Tibial nerve (tissue), 4 donors: ENCODE measurements around the gene CD6. TPM values are rescaled to one million over a fixed set of nuclear protein-coding genes. Genes with fewer than 3 reads are reported as not detected.

ENCODE experiments used
- DNase-seq, 2 donors: peaks; one replicate each; pipeline ENCODE4 v3.0.0-alpha.2; 2019; ENCODE audit warnings: low spot score in 2 of 2
- H3K27ac ChIP-seq, 4 donors: fragments of 200-600 bp; sonication (generic) in 3 of 4; one replicate each; pipeline ENCODE4 v1.5.1; 2017 to 2019; ENCODE audit warnings: mild to moderate bottlenecking in 1 of 4
- H3K27me3 ChIP-seq, 2 donors: fragments of 200-600 bp; sonication (generic) in 1 of 2; one replicate each; pipeline versions ENCODE4 v1.5.1 to v1.6.0; 2017 to 2019
- H3K36me3 ChIP-seq, 3 donors: fragments of 200-600 bp; sonication (generic); one replicate each; pipeline ENCODE4 v1.5.1; 2018 to 2019
- H3K4me1 ChIP-seq, 4 donors: fragments of 200-600 bp; sonication (generic) in 3 of 4; one replicate each; pipeline ENCODE4 v1.5.1; 2017 to 2019
- H3K4me3 ChIP-seq, 4 donors: fragments of 200-600 bp; sonication (generic) in 3 of 4; one replicate each; pipeline ENCODE4 v1.5.1; 2017 to 2019; ENCODE audit warnings: mild to moderate bottlenecking in 1 of 4, moderate library complexity in 1 of 4
- H3K9me3 ChIP-seq, 4 donors: fragments of 200-600 bp; sonication (generic) in 3 of 4; one replicate each; pipeline ENCODE4 v1.5.1; 2017 to 2019
- EP300 ChIP-seq, 2 donors: sonication (generic); formaldehyde crosslinking; IDR thresholded peaks; one replicate each; pipeline ENCODE4 v1.6.1; 2017; ENCODE audit warnings: antibody characterized with exemption in 2 of 2, mild to moderate bottlenecking in 1 of 2
- POLR2A ChIP-seq, 2 donors: fragments of 450-650 bp; IDR thresholded peaks; one replicate each; pipeline ENCODE4 v1.6.1; 2017; ENCODE audit warnings: antibody characterized with exemption in 2 of 2, mild to moderate bottlenecking in 2 of 2, moderate library complexity in 2 of 2
- WGBS, 2 donors: methylation state at CpG; one replicate each; pipeline ENCODE4 v1.1.5; 2018; 5-methylcytosine and 5-hydroxymethylcytosine counted together
- small RNA-seq: library from RNA; depleted of rRNA; stranded (forward); fragments of <200 nt; gene quantifications from one replicate; pipeline ENCODE3, GENCODE V24; 2016
- total RNA-seq, 4 donors: library from RNA; depleted of rRNA; stranded (reverse); fragments of >200 nt; gene quantifications; one replicate each; pipeline ENCODE4 v1.1.0, GENCODE V29; 2016
- TF ChIP-seq, protein P1 (sequence below), 5 experiments: fragments of 200-600 bp in 3 of 5; fragments of 450-650 bp in 2 of 5; sonication (generic) in 3 of 5; IDR thresholded peaks; one replicate each; pipeline ENCODE4 v1.5.1; 2016 to 2019; ENCODE audit warnings: antibody characterized with exemption in 5 of 5, mild to moderate bottlenecking in 3 of 5, moderate library complexity in 2 of 5

The CD6 gene
- total RNA-seq, 4 donors from 2014 or later, result 0.59 to 3.6 (median 2.7) TPM; not detected in 1

DNA sequence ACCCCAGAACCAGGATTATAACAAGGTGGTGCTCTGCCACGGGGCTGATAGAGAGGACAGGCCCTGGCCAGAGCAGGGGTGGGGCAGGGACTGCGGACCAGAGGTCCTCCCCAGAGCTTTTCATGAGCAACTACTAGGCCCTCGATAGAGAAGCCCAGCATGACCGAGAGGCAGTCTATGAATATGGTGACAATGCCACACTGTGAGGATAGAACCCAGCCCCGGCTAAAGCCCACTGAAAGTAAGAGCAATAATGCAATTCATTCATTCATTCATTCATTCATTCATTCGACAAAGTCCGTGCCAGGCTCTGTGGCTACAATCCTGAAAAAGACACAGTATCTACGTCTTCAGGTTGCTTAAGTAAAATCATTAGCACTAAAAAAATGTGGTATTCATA, 95.2 kb downstream of the CD6 start:
- no peak for DNase-seq
- no peak for TF ChIP-seq POLR2A (IDR thresholded peaks at IDR 0.05)
- TF ChIP-seq, protein P1, sequence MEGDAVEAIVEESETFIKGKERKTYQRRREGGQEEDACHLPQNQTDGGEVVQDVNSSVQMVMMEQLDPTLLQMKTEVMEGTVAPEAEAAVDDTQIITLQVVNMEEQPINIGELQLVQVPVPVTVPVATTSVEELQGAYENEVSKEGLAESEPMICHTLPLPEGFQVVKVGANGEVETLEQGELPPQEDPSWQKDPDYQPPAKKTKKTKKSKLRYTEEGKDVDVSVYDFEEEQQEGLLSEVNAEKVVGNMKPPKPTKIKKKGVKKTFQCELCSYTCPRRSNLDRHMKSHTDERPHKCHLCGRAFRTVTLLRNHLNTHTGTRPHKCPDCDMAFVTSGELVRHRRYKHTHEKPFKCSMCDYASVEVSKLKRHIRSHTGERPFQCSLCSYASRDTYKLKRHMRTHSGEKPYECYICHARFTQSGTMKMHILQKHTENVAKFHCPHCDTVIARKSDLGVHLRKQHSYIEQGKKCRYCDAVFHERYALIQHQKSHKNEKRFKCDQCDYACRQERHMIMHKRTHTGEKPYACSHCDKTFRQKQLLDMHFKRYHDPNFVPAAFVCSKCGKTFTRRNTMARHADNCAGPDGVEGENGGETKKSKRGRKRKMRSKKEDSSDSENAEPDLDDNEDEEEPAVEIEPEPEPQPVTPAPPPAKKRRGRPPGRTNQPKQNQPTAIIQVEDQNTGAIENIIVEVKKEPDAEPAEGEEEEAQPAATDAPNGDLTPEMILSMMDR (IDR thresholded peaks at IDR 0.05), result no peak
- TF ChIP-seq EP300 (IDR thresholded peaks at IDR 0.05), result no peak
- Histone ChIP-seq H3K4me1 (peaks cover 0 to 9% (median 4%) of the 10 kb centered on the region in 4 donors), H3K9me3 (no peaks in the 10 kb centered on the region), H3K4me3 (no peak overlapping the region), H3K27ac (no peak overlapping the region), H3K27me3 (no peaks in the 10 kb centered on the region), H3K36me3 (no peaks in the 10 kb centered on the region)
- WGBS, 2 donors, result 92 to 94% methylated on average over 8 of the region's 8 CpGs

DNA sequence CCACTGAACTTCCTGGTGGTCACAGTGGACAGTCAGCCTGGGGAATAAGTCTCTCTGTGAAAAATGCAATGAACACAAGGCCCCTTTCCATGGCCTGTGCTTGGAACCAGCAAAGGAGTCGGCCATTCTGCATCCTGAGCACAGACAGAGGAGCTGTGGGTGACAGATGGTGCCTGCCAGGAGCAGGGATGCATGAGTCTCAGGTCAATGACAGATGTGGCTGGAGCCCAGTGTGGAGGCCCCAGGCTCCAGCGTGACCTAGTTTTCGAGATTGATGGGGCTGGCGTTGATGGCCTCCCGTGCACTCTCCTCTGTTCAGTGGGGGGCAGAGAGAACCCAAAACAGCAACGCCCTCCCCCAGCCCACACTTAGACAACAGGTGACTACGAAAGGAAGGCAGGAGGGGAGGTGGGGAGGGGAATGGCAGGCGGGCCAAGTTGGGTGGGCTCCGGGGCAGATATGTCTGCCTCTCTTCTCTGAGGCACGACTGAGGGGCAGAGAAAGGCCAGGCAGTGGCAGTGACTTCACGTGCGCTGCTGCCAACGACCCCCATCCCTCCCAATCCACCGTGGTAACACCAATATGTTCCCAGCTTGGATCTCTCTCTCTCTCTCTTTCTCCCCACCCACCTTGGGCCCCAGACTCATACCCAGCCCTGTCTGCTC, 96.4 kb downstream of the CD6 start:
- 79 to 84% methylated on average over 14 of the region's 14 CpGs for WGBS, 2 donors
- H3K36me3 ChIP-seq, result no peaks in the 10 kb centered on the region
- H3K4me1 ChIP-seq, result peaks cover 0 to 10% (median 5%) of the 10 kb centered on the region in 4 donors
- TF ChIP-seq POLR2A (IDR thresholded peaks at IDR 0.05) (no peak), EP300 (IDR thresholded peaks at IDR 0.05) (no peak)
- TF ChIP-seq, protein P1 (IDR thresholded peaks at IDR 0.05), result no peak
- no peaks in the 10 kb centered on the region for H3K9me3 ChIP-seq
- no peak overlapping the region for H3K4me3 ChIP-seq
- H3K27me3 ChIP-seq, result no peaks in the 10 kb centered on the region
- no peak overlapping the region for H3K27ac ChIP-seq
- DNase-seq, result no peak

DNA sequence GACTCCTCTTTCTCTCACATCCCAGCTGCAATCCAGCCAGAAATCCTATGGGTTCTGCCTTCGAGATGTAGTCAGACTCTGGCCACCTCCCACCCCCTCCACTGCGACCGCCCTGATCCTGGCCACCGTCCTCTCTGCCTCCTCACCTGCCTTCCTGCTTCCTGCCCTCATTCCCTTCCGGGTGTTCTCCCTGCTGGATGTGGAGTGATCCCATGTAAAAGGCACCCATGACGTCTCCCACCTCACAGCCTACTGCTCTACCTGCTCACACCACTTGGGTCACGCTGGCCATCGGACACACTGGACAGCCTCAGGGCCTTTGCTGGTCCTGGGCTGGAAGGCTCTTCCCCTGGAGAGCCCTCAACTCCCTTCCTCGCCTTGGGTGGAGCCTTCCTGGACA, 97.1 kb downstream of the CD6 start:
- TF ChIP-seq, protein P1 (IDR thresholded peaks at IDR 0.05), result no peak
- TF ChIP-seq POLR2A (IDR thresholded peaks at IDR 0.05), result no peak
- TF ChIP-seq EP300 (IDR thresholded peaks at IDR 0.05), result no peak
- H3K4me3 ChIP-seq, result no peak overlapping the region

GRCh38 chr11:61069427-61069826, 97.9 kb downstream of the CD6 start:
- peaks cover 0 to 10% (median 5%) of the 10 kb centered on the region in 4 donors for H3K4me1 ChIP-seq
- TF ChIP-seq EP300 (IDR thresholded peaks at IDR 0.05), result no peak
- no peak for TF ChIP-seq POLR2A (IDR thresholded peaks at IDR 0.05)
- TF ChIP-seq, protein P1 (IDR thresholded peaks at IDR 0.05), result no peak
- no peaks in the 10 kb centered on the region for H3K9me3 ChIP-seq
- no peak overlapping the region for H3K4me3 ChIP-seq
- WGBS, 2 donors, result 69 to 87% methylated on average over 4 of the region's 4 CpGs
- H3K36me3 ChIP-seq, result no peaks in the 10 kb centered on the region
- no peak overlapping the region for H3K27ac ChIP-seq
- DNase-seq, result no peak
- H3K27me3 ChIP-seq, result no peaks in the 10 kb centered on the region

More for the DNA sequence above, 97.1 kb downstream of the CD6 start:
- no peak overlapping the region for H3K27ac ChIP-seq
- H3K9me3 ChIP-seq, result no peaks in the 10 kb centered on the region
- DNase-seq, result no peak
- peaks cover 0 to 10% (median 5%) of the 10 kb centered on the region in 4 donors for H3K4me1 ChIP-seq
- H3K27me3 ChIP-seq, result no peaks in the 10 kb centered on the region
- whole genome bisulfite sequencing, 2 donors, result 90 to 92% methylated on average over 9 of the region's 9 CpGs
- H3K36me3 ChIP-seq, result no peaks in the 10 kb centered on the region

Small RNAs within 50 kb of the gene (small RNA-seq; reads per million reads assigned to genes)
- gene RNU6-933P, result not detected

Other genes with a start within 250 kb of the CD6 start
- not detected for gene MS4A18, start 247.0 kb upstream of the CD6 start, total RNA-seq
- gene MS4A15, start 214.8 kb upstream of the CD6 start, total RNA-seq, result not detected
- gene MS4A10, start 186.3 kb upstream of the CD6 start, total RNA-seq, result not detected
- gene CCDC86, start 129.6 kb upstream of the CD6 start, total RNA-seq, result 10 to 100 TPM; 15.9 to 41.1 (median 27.3) TPM
- gene PTGDR2, start 115.7 kb upstream of the CD6 start, total RNA-seq, result 1 to 10 TPM in 1 of 4 donors, under 1 TPM in 3; 0.20 to 2.4 (median 0.46) TPM
- gene ZP1, start 104.1 kb upstream of the CD6 start, total RNA-seq, result not detected
- 10 to 100 TPM; 49.6 to 92.0 (median 55.5) TPM for gene PRPF19, start 65.1 kb upstream of the CD6 start, total RNA-seq
- 100 to 1,000 TPM; 173 to 300 (median 197) TPM for gene TMEM109, start 57.5 kb upstream of the CD6 start, total RNA-seq
- gene TMEM132A, start 47.2 kb upstream of the CD6 start, total RNA-seq, result 10 to 100 TPM; 15.9 to 41.9 (median 26.6) TPM
- gene SLC15A3, start 19.5 kb upstream of the CD6 start, total RNA-seq, result 10 to 100 TPM; 32.2 to 94.4 (median 64.8) TPM
- gene CD5, start 130.8 kb downstream of the CD6 start, total RNA-seq, result 1 to 10 TPM in 1 of 4 donors, under 1 TPM in 3; 0.20 to 1.8 (median 0.43) TPM
- 10 to 100 TPM; 11.8 to 22.2 (median 13.6) TPM for gene VPS37C, start 189.7 kb downstream of the CD6 start, total RNA-seq
- 10 to 100 TPM in 1 of 4 donors, 1 to 10 TPM in 1, not detected in 2; 1.5 to 11.1 TPM for gene PGA3, start 231.8 kb downstream of the CD6 start, total RNA-seq